Measurements from ENCODE around the gene TSPAN14. TPM values are rescaled to one million over a fixed set of nuclear protein-coding genes. Genes with fewer than 3 reads are reported as not detected.

TSPAN14 gene
- total RNA-seq, 6 experiments from 2014 or later, result 72.9 to 96.2 (median 84.5) TPM

DNA sequence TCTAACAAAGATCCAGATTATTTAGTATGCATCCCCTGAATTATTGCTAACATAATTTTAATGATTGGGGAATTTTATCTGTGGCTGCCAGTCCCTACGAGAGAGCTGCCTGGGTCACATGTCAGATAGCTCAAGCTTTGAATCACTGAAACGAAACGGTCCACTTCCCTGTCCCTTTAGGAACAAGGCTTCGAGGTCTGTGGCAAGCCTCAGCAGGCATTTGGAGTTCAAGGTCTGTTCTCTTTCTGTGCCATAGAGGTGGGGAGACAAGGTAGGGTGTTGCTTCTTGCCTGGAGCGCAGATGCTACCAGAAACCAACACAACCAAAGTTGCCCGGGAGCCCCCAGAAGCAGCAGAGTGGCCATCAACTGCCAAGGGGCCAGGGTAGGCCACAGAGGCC lies 69.7 kb downstream of the TSPAN14 start:
- TF ChIP-seq, protein P1, sequence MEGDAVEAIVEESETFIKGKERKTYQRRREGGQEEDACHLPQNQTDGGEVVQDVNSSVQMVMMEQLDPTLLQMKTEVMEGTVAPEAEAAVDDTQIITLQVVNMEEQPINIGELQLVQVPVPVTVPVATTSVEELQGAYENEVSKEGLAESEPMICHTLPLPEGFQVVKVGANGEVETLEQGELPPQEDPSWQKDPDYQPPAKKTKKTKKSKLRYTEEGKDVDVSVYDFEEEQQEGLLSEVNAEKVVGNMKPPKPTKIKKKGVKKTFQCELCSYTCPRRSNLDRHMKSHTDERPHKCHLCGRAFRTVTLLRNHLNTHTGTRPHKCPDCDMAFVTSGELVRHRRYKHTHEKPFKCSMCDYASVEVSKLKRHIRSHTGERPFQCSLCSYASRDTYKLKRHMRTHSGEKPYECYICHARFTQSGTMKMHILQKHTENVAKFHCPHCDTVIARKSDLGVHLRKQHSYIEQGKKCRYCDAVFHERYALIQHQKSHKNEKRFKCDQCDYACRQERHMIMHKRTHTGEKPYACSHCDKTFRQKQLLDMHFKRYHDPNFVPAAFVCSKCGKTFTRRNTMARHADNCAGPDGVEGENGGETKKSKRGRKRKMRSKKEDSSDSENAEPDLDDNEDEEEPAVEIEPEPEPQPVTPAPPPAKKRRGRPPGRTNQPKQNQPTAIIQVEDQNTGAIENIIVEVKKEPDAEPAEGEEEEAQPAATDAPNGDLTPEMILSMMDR (IDR thresholded peaks at IDR 0.05), result no peak
- Mint-ChIP-seq H3K27ac (no peak overlapping the region), H3K36me3 (ENCODE audit: low read depth) (peaks cover 18% of the 10 kb centered on the region; the same call in 1 of the 2 replicates), H3K9me3 (no peaks in the 10 kb centered on the region), H3K27me3 (ENCODE audit: insufficient read depth) (peaks cover 2% of the 10 kb centered on the region), H3K4me1 (ENCODE audit: low read depth) (peaks cover 22% of the 10 kb centered on the region), H3K4me3 (no peak overlapping the region)
- DNase-seq, result no peak

DNA sequence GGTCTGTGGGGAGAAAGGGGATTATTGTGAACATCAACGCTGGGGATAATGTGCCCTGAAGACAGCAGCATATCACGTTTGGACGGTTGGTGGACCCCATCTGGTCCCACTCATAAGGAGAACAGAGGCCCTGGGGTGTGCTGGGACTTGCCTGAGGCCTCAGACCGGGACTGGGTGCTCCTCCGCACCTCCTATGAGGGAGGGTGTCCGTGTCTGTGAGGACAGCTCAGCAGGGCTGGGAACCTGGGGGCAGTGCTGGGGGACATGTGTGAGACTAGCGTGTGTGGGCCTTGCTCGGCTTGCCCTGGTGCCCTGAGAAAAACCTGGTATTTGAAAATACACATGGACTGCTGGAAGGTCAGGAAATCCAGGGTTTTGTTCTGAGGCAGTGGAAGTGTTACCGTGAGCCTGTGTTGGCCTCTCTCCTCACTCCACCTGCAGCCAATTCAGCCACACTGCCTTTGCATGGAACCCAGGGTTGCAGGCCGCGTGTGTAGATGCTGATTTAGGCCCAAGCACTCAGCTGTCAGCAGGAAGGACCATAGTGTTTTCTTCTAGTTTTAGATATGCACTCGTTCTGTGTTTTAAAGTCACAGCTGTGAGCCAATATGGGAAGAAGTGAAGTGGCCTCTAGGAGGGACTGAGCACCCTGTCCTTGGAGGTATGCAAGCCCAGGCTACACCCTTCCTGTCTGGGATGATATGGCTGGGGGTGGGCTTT lies 70.2 kb downstream of the TSPAN14 start:
- no peak overlapping the region for H3K4me3 Mint-ChIP-seq
- no peaks in the 10 kb centered on the region for H3K9me3 Mint-ChIP-seq
- DNase-seq, result no peak
- peaks cover 12% of the 10 kb centered on the region; the same call in 1 of the 2 replicates for H3K36me3 Mint-ChIP-seq (ENCODE audit: low read depth)
- peaks cover under 1% of the 10 kb centered on the region for H3K27me3 Mint-ChIP-seq (ENCODE audit: insufficient read depth)
- peaks cover 22% of the 10 kb centered on the region for H3K4me1 Mint-ChIP-seq (ENCODE audit: low read depth)
- TF ChIP-seq, protein P1 (IDR thresholded peaks at IDR 0.05), result no peak
- H3K27ac Mint-ChIP-seq, result no peak overlapping the region

DNA sequence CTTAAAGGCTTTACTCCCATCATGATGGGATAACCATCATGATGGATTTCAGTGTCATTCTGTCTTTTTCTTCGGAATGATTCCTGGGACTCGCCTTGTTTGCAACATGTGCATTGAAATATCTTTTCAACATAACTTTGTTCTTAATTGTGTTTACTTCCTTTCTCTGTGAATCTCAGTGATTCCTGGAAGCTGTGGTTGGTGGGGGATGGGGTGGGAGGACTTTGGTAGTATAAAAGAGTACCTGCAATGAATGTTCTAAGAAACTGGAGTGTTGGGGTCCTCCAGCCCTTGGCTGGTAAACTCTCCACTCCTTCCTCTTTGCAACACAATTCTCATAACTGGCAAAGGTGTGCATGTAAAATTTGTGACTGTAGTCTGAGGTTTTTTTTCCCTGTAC lies 72.1 kb downstream of the TSPAN14 start:
- TF ChIP-seq, protein P1 (IDR thresholded peaks at IDR 0.05), result no peak
- H3K27ac Mint-ChIP-seq, result no peak overlapping the region

DNA sequence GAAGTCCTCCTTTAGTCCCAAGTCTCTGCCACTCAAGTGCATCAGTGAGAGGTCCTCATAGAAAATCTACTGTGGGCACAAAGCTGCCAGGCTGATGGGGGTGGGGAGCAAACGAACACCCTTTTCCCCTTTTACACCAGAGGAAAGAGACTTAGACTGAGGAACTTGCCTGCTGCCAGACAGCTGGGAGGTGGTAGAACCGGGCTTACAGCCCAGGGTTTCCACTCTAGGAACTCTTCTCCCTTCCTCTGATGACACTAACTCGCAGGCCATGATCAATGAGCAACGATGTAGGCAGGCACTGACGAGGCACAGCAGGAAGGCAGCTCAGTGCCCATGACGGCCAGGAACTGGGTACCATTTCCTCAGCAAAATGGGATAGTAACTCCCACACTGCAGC lies 72.6 kb downstream of the TSPAN14 start:
- H3K27me3 Mint-ChIP-seq (ENCODE audit: insufficient read depth), result no peaks in the 10 kb centered on the region; the same call in 1 of the 2 replicates
- DNase-seq, result no peak
- H3K9me3 Mint-ChIP-seq, result no peaks in the 10 kb centered on the region
- no peaks in the 10 kb centered on the region; the same call in 1 of the 2 replicates for H3K36me3 Mint-ChIP-seq (ENCODE audit: low read depth)
- no peak overlapping the region for H3K4me3 Mint-ChIP-seq
- H3K4me1 Mint-ChIP-seq (ENCODE audit: low read depth), result peaks cover 22% of the 10 kb centered on the region
- TF ChIP-seq, protein P1 (IDR thresholded peaks at IDR 0.05), result no peak
- H3K27ac Mint-ChIP-seq, result no peak overlapping the region

More for the DNA sequence above, 72.1 kb downstream of the TSPAN14 start:
- Mint-ChIP-seq H3K9me3 (no peaks in the 10 kb centered on the region), H3K4me3 (no peak overlapping the region), H3K27me3 (ENCODE audit: insufficient read depth) (no peaks in the 10 kb centered on the region; the same call in 1 of the 2 replicates), H3K36me3 (ENCODE audit: low read depth) (no peaks in the 10 kb centered on the region; the same call in 1 of the 2 replicates), H3K4me1 (ENCODE audit: low read depth) (peaks cover 22% of the 10 kb centered on the region)
- DNase-seq, result no peak

DNA sequence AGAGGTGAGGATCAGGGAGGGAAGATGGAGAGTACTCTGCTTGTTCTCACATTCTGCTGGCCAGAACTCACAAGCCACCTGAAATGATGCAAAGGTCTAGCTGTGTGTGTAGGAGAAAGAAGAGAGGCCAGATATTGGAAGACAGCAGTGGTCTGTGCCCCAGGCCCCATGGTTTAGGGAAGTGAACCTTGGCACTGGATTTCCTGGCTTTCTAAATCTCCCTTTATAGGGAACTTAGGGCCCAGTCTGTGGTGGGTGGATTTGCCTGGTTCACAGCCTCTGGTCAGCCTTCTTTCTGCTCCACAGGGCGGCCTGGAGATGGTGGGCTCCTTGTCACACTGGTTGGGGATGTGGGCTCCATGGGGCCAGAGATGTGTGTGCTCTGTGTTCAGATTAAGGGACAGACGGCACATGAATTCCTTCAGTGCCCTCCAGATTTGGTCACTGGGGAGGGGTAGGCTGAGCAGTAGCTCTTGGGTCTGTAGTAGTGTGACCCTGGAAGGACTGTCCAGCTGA lies 74.1 kb downstream of the TSPAN14 start:
- Mint-ChIP-seq H3K4me3 (no peak overlapping the region), H3K36me3 (ENCODE audit: low read depth) (no peaks in the 10 kb centered on the region), H3K27ac (no peak overlapping the region), H3K9me3 (no peaks in the 10 kb centered on the region), H3K4me1 (ENCODE audit: low read depth) (peaks cover 22% of the 10 kb centered on the region), H3K27me3 (ENCODE audit: insufficient read depth) (no peaks in the 10 kb centered on the region; the same call in none of the 2 replicates)
- TF ChIP-seq, protein P1 (IDR thresholded peaks at IDR 0.05), result no peak
- DNase-seq, result no peak

Data from HFFc6 (cell line).